IMR-90 (cell line): ENCODE results near the gene HDHD5.

ENCODE experiments used
- BHLHE40 ChIP-seq: fragments of 150-350 bp; IDR thresholded peaks from 2 replicates; pipeline ENCODE4 v1.6.1; 2016; ENCODE audit warnings: mild to moderate bottlenecking, low read depth, low read length
- CEBPB ChIP-seq: IDR thresholded peaks from 2 replicates; pipeline ENCODE4 v1.6.1; 2012; ENCODE audit warnings: low read depth, low read length, improper control_type of control experiment
- FOS ChIP-seq: fragments of 150-350 bp; IDR thresholded peaks from 2 replicates; pipeline ENCODE4 v1.6.1; 2016; ENCODE audit warnings: low read depth, low read length
- MAFK ChIP-seq: IDR thresholded peaks from 2 replicates; pipeline ENCODE4 v1.6.1; 2012; ENCODE audit warnings: low read depth, low read length, improper control_type of control experiment
- MAZ ChIP-seq: IDR thresholded peaks from 2 replicates; pipeline ENCODE4 v1.6.1; 2012; ENCODE audit warnings: low read depth, mild to moderate bottlenecking, low read length, improper control_type of control experiment, moderate library complexity, borderline replicate concordance
- MXI1 ChIP-seq: IDR thresholded peaks from 2 replicates; pipeline ENCODE4 v1.6.1; 2012; ENCODE audit warnings: low read depth, mild to moderate bottlenecking, low read length, moderate library complexity, borderline replicate concordance
- POLR2A ChIP-seq: IDR thresholded peaks from 2 replicates; pipeline ENCODE4 v1.6.1; 2012; ENCODE audit warnings: mild to moderate bottlenecking, low read depth, low read length
- RCOR1 ChIP-seq: IDR thresholded peaks from 2 replicates; pipeline ENCODE4 v1.6.1; 2012; ENCODE audit warnings: mild to moderate bottlenecking, low read length, improper control_type of control experiment; ENCODE audit not compliant: insufficient replicate concordance
- RFX5 ChIP-seq: IDR thresholded peaks from 2 replicates; pipeline ENCODE4 v1.8.0; 2012; ENCODE audit warnings: low read depth, mild to moderate bottlenecking, low read length, moderate library complexity
- SMC3 ChIP-seq: fragments of 150-350 bp; IDR thresholded peaks from 2 replicates; pipeline ENCODE4 v1.6.1; 2016; ENCODE audit warnings: low read depth, mild to moderate bottlenecking, antibody characterized with exemption, low read length, moderate library complexity
- TF ChIP-seq, protein P1 (sequence below): conservative IDR thresholded peaks from 2 replicates; pipeline ENCODE4 v1.5.1; 2012; ENCODE audit warnings: mild to moderate bottlenecking, low read depth, low read length, improper control_type of control experiment
- TF ChIP-seq, protein P2 (sequence below): fragments of 150-350 bp; IDR thresholded peaks from 2 replicates; pipeline ENCODE4 v1.6.1; 2016; ENCODE audit warnings: low read depth, mild to moderate bottlenecking, low read length, moderate library complexity, borderline replicate concordance

DNA sequence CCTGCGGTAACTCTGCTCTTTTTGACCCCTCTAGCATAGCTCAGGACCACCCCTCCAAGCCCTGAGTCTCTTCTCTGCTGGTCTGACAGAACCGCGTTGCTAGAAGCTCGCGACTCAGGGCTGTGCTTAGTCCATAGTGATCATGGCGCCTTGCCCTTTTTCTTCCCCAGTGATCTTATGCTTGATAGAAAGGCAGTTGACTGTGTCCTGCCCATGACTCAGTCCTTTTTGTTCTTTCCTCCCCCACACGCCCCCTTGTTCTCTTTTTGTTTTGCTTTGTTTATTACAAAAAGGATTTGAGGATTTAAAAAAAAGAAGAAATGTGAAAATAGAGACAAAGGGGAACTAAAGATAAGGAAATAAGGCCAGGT is 56.8 kb downstream of the HDHD5 start:
- TF ChIP-seq, protein P1, sequence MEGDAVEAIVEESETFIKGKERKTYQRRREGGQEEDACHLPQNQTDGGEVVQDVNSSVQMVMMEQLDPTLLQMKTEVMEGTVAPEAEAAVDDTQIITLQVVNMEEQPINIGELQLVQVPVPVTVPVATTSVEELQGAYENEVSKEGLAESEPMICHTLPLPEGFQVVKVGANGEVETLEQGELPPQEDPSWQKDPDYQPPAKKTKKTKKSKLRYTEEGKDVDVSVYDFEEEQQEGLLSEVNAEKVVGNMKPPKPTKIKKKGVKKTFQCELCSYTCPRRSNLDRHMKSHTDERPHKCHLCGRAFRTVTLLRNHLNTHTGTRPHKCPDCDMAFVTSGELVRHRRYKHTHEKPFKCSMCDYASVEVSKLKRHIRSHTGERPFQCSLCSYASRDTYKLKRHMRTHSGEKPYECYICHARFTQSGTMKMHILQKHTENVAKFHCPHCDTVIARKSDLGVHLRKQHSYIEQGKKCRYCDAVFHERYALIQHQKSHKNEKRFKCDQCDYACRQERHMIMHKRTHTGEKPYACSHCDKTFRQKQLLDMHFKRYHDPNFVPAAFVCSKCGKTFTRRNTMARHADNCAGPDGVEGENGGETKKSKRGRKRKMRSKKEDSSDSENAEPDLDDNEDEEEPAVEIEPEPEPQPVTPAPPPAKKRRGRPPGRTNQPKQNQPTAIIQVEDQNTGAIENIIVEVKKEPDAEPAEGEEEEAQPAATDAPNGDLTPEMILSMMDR = no peak
- TF ChIP-seq FOS (no peak), POLR2A (no peak), MXI1 (no peak), CEBPB (no peak), RCOR1 (no peak), MAFK (no peak), SMC3 (no peak), BHLHE40 (no peak), RFX5 (no peak), MAZ (no peak)
- TF ChIP-seq, protein P2, sequence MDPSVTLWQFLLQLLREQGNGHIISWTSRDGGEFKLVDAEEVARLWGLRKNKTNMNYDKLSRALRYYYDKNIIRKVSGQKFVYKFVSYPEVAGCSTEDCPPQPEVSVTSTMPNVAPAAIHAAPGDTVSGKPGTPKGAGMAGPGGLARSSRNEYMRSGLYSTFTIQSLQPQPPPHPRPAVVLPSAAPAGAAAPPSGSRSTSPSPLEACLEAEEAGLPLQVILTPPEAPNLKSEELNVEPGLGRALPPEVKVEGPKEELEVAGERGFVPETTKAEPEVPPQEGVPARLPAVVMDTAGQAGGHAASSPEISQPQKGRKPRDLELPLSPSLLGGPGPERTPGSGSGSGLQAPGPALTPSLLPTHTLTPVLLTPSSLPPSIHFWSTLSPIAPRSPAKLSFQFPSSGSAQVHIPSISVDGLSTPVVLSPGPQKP = no peak
